WERI-Rb-1 (cell line): ENCODE results near the gene PFKP.

ENCODE experiments used
- DNase-seq: peaks from one replicate; pipeline ENCODE4 v3.0.0-alpha.2; 2020
- H3K27ac ChIP-seq: fragments of 250-450 bp; sonication (Bioruptor Pico); 2 replicates; pipeline ENCODE4 v1.5.1; 2020; ENCODE audit warnings: mild to moderate bottlenecking, moderate library complexity
- H3K27me3 ChIP-seq: fragments of 250-450 bp; sonication (Bioruptor Pico); 2 replicates; pipeline ENCODE4 v1.5.1; 2021; ENCODE audit warnings: mild to moderate bottlenecking, low read depth, moderate library complexity; ENCODE audit not compliant: insufficient read depth, severe bottlenecking
- H3K36me3 ChIP-seq: fragments of 250-450 bp; sonication (Bioruptor Pico); 2 replicates; pipeline ENCODE4 v1.5.1; 2020; ENCODE audit warnings: mild to moderate bottlenecking, moderate library complexity
- H3K4me3 ChIP-seq: 2 replicates; pipeline ENCODE4 v1.5.1; 2011; ENCODE audit warnings: low read depth, mild to moderate bottlenecking, control low read depth, low read length
- H3K9me3 ChIP-seq: fragments of 250-450 bp; sonication (Bioruptor Pico); 2 replicates; pipeline ENCODE4 v1.5.1; 2021; ENCODE audit warnings: mild to moderate bottlenecking, moderate library complexity; ENCODE audit not compliant: severe bottlenecking
- CTCF ChIP-seq: IDR thresholded peaks from 2 replicates; pipeline ENCODE4 v1.5.1; 2011; ENCODE audit warnings: low read depth, mild to moderate bottlenecking, control low read depth, inconsistent platforms, low read length

PFKP gene

GRCh38 chr10:3068968-3069737 lies 1.8 kb downstream of the PFKP start:
- no peaks in the 10 kb centered on the region for H3K9me3 ChIP-seq
- DNase-seq, result no peak
- peak overlapping the region; percentile 77 for H3K4me3 ChIP-seq
- peak overlapping the region; percentile 52; the same call in 1 of the 2 replicates for H3K27ac ChIP-seq
- H3K27me3 ChIP-seq, result no peaks in the 10 kb centered on the region
- no peak for TF ChIP-seq CTCF
- peaks cover 3% of the 10 kb centered on the region; the same call in 1 of the 2 replicates for H3K36me3 ChIP-seq

GRCh38 chr10:3069876-3070275 lies 2.5 kb downstream of the PFKP start:
- no peak overlapping the region for H3K4me3 ChIP-seq
- no peaks in the 10 kb centered on the region for H3K27me3 ChIP-seq
- DNase-seq, result no peak
- H3K36me3 ChIP-seq, result peaks cover 3% of the 10 kb centered on the region; the same call in 1 of the 2 replicates
- no peak overlapping the region for H3K27ac ChIP-seq
- TF ChIP-seq CTCF, result no peak
- no peaks in the 10 kb centered on the region for H3K9me3 ChIP-seq

DNA sequence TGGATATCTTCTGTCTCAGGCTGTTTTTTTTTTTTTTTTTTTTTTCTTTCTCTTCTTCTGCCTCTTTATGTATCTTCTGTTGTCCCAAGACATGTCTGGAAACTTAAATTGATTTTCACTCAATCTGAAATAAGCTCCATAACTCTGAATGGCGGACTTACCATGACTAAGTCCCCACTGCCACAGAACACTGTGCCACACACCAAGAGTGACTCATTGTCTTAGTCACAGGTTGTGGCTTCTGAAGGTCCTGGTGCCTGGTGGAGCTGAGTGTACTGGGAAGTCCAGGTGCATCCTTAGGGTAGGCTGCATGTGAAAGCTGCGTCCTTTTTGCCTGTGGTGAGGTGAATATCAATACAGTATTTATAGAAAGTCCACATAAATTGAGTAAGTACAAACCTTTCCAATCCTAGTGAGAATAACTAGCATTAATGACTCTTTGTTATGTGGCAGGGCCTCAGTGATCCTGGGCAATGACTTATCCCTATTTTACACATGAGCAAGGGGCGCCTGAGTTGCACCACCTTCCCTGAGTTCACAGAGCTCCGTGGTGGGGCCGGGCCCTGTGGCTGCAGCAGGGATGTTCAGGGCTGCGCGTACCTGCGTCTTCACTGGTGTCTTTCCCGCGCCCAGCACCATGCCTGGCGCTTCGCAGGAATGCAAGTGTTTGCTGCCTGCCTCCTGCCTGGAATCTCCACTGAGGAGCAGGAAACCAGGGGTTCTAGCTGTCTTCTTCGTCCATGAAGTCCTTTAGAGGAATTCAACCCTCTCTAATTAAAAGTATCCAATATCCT lies 4.3 kb downstream of the PFKP start:
- DNase-seq, result no peak

GRCh38 chr10:3072641-3073360 lies 5.5 kb downstream of the PFKP start:
- Histone ChIP-seq H3K27me3 (no peaks in the 10 kb centered on the region), H3K36me3 (peaks cover 3% of the 10 kb centered on the region; the same call in 1 of the 2 replicates), H3K27ac (no peak overlapping the region), H3K4me3 (no peak overlapping the region), H3K9me3 (no peaks in the 10 kb centered on the region)
- no peak for DNase-seq
- TF ChIP-seq CTCF, result no peak

More for the DNA sequence above, 4.3 kb downstream of the PFKP start:
- Histone ChIP-seq H3K9me3 (no peaks in the 10 kb centered on the region), H3K27me3 (no peaks in the 10 kb centered on the region), H3K4me3 (no peak overlapping the region), H3K27ac (no peak overlapping the region), H3K36me3 (peaks cover 3% of the 10 kb centered on the region; the same call in 1 of the 2 replicates)
- no peak for TF ChIP-seq CTCF

DNA sequence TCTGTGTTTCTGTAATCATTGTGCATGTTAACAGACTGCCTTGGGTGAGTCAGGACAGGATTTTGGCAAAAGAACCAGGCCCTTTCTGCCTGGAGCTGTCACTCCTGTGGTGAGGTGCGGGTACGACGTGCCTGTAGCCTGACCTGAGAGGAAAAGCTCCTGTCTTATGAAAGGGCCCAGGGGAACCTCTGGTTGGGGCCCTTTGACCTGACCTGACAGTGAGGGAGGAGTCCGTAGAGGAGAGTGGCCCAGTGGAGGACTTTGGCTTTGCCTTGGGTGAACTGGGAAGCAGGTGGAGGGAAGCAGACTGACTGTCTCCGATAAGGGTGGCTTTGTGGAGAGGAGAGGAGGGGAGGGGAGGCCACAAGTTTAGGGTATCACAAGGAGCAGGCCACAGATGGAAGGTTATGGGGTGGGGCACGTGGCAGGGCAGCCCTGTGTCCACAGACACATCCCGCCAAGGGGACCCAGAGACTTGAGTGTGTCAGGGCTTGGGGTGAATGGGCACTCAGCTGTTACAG lies 6.9 kb downstream of the PFKP start:
- no peak overlapping the region for H3K4me3 ChIP-seq
- no peak for TF ChIP-seq CTCF
- peaks cover 3% of the 10 kb centered on the region; the same call in 1 of the 2 replicates for H3K36me3 ChIP-seq
- H3K27me3 ChIP-seq, result no peaks in the 10 kb centered on the region
- no peak overlapping the region for H3K27ac ChIP-seq
- no peak for DNase-seq
- H3K9me3 ChIP-seq, result no peaks in the 10 kb centered on the region
